22Rv1 (cell line): ENCODE measurements around the gene CDHR4.

ENCODE experiments used
- CTCF ChIP-seq: fragments of 450-650 bp; IDR thresholded peaks from 2 replicates; pipeline ENCODE4 v1.5.1; 2017; ENCODE audit warnings: mild to moderate bottlenecking
- ZFX ChIP-seq: fragments of 450-650 bp; IDR thresholded peaks from 2 replicates; pipeline ENCODE4 v1.6.1; 2017; ENCODE audit warnings: antibody characterized with exemption, borderline replicate concordance

DNA sequence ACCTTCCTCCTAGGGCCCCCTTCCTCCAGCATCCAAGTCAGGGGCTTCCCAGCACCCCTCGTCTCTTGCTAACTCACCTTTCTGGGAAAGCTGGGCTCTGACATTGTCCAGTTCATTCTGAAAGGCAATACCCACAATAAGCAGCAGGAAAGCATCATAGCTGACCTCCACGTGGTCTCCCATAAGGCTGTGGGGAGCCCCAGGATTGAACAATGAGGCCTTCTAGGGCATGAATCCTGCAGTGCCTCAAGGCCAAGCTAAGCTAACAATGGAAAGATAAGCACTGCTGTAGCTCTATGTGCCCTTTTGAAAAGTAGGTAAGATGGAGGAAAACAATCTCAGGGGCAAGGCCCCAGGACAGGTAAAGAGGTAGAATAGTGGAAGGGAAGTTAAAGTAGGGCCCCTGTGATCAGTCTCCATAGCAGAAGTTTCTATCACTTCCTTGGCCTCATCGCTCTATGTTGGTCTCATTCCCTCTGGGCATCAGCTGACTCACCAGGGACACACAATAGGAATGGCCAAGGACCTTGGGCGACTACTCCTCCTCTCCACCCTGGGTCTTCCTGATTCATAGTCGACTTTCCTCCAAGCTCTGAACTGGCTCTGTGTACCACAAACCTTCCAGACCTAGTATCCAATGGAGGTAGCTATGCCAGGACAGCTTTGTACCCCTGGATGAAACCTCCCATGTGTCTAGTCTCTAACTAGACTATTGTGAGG is 45.0 kb upstream of the CDHR4 start:
- TF ChIP-seq CTCF (no peak), ZFX (no peak)
